Heart left ventricle (tissue), 16 donors: ENCODE data around the gene MEF2B. TPM values are rescaled to one million over a fixed set of nuclear protein-coding genes. Genes with fewer than 3 reads are reported as not detected.

Experiments used
- ATAC-seq, 4 donors: fragments of 200-7000 bp; cut with Tn5 transposase; one replicate each; pipeline ENCODE4 v1.9.1; 2020 to 2022; ENCODE audit warnings: moderate library complexity in 4 of 4, mild to moderate bottlenecking in 3 of 4, moderate number of reproducible peaks in 1 of 4
- DNase-seq, 5 donors: peaks; one replicate each; pipeline ENCODE4 v3.0.0-alpha.2; 2020
- H3K27ac ChIP-seq, 12 donors: fragments of 200-600 bp; sonication (generic) in 4 of 12; one replicate each; pipeline versions ENCODE4 v1.5.0 to v1.8.0; 2016 to 2022; ENCODE audit warnings: mild to moderate bottlenecking in 2 of 12
- H3K27me3 ChIP-seq, 9 donors: fragments of 200-600 bp; sonication (generic) in 2 of 9; one replicate each; pipeline versions ENCODE4 v1.5.1 to v1.8.0; 2016 to 2022; ENCODE audit warnings: mild to moderate bottlenecking in 3 of 9
- H3K36me3 ChIP-seq, 9 donors: fragments of 200-600 bp; sonication (generic) in 2 of 9; one replicate each; pipeline versions ENCODE4 v1.5.0 to v1.8.0; 2018 to 2022; ENCODE audit warnings: mild to moderate bottlenecking in 2 of 9
- H3K4me1 ChIP-seq, 12 donors: fragments of 200-600 bp; sonication (generic) in 4 of 12; one replicate each; pipeline versions ENCODE4 v1.5.0 to v1.8.0; 2016 to 2022; ENCODE audit warnings: mild to moderate bottlenecking in 3 of 12
- H3K4me3 ChIP-seq, 12 donors: fragments of 200-600 bp; sonication (generic) in 4 of 12; one replicate each; pipeline versions ENCODE4 v1.5.0 to v1.8.0; 2017 to 2022; ENCODE audit warnings: mild to moderate bottlenecking in 9 of 12, moderate library complexity in 4 of 12
- H3K9me3 ChIP-seq, 12 donors: fragments of 200-600 bp; sonication (generic) in 4 of 12; one replicate each; pipeline versions ENCODE4 v1.5.0 to v1.8.0; 2016 to 2022; ENCODE audit warnings: mild to moderate bottlenecking in 1 of 12
- CTCF ChIP-seq, 12 donors: fragments of 200-600 bp; sonication (generic) in 4 of 12; IDR thresholded peaks; one replicate each; pipeline versions ENCODE4 v1.5.0 to v1.8.0; 2018 to 2022; ENCODE audit warnings: antibody characterized with exemption in 12 of 12, mild to moderate bottlenecking in 5 of 12
- POLR2A ChIP-seq, 2 donors: fragments of 450-650 bp; IDR thresholded peaks; one replicate each; pipeline ENCODE4 v1.6.1; 2017; ENCODE audit warnings: antibody characterized with exemption in 2 of 2, mild to moderate bottlenecking in 2 of 2, moderate library complexity in 2 of 2
- WGBS, 4 donors: extraction: QIAGEN DNeasy Blood & Tissue Kit in 2 of 4; methylation state at CpG; one replicate each; pipeline versions ENCODE4 v1.1.5 to v1.1.7; 2013 to 2018; 5-methylcytosine and 5-hydroxymethylcytosine counted together
- intact Hi-C, 10 donors: fragments of 100-400 bp; cut with DNase I; formaldehyde crosslinking; loops; one replicate each; pipeline versions ENCODE4 v1.11.1 to v1.14.2; 2022
- polyA plus RNA-seq, 2 donors: library from polyadenylated mRNA; stranded (reverse); fragments of 200-250 nt; gene quantifications; one replicate each; pipeline ENCODE4 v1.2.3, GENCODE V29; 2013
- total RNA-seq, 9 donors: library from RNA; depleted of rRNA in 2 of 9; stranded (reverse); fragments of >200 nt in 2 of 9; fragmentation: NEBNext Ultra II Directional in 3 of 9; extraction: Animal tissue kit (Norgen Biotek cat#: 25700) in 3 of 9; gene quantifications; one replicate each; pipeline versions ENCODE4 v1.1.0 to v1.2.4, GENCODE V29; 2016 to 2023
- donor health status: ischemic (EF 13 %, LVEDD 7.1; RV severe dilation, severe dysfunction).
- donor health status: healthy with polysubstance abuse.
- donor health status: DM: no; HTN: yes; CAD: no.
- donor health status: DM: no; HTN: no; CAD: no.
- donor health status: ischemic (EF 25% LVEDD 6.9; RV normal size, moderate dysfunction).
- donor health status: ischemic (EF 25% LVEDD 5.7; RV mildly dilated, moderate dysfunction).
- donor health status: healthy.
- donor health status: DM: yes; HTN: yes; CAD: no.
- donor health status: ischemic (EF 35%, LVEDD 5.7; RV mildly dilated, moderate dysfunction).
- donor health status: nonischemic (EF 11% LVEDD 7.7; RV severe dilation, severe dysfunction).
- donor health status: DM: yes; HTN: yes; CAD: no.
- donor health status: PGD.
- donor health status: ischemic (EF 29% LVEDD 5.4; RV normal size, mild dysfunction).
- donor health status: nonischemic (EF 23%, LVEDD 6.1; RV moderate dilation, normal function).

MEF2B gene
- total and polyA plus RNA-seq, 11 donors = 0.23 to 0.92 (median 0.41) TPM; not detected in 1

DNA sequence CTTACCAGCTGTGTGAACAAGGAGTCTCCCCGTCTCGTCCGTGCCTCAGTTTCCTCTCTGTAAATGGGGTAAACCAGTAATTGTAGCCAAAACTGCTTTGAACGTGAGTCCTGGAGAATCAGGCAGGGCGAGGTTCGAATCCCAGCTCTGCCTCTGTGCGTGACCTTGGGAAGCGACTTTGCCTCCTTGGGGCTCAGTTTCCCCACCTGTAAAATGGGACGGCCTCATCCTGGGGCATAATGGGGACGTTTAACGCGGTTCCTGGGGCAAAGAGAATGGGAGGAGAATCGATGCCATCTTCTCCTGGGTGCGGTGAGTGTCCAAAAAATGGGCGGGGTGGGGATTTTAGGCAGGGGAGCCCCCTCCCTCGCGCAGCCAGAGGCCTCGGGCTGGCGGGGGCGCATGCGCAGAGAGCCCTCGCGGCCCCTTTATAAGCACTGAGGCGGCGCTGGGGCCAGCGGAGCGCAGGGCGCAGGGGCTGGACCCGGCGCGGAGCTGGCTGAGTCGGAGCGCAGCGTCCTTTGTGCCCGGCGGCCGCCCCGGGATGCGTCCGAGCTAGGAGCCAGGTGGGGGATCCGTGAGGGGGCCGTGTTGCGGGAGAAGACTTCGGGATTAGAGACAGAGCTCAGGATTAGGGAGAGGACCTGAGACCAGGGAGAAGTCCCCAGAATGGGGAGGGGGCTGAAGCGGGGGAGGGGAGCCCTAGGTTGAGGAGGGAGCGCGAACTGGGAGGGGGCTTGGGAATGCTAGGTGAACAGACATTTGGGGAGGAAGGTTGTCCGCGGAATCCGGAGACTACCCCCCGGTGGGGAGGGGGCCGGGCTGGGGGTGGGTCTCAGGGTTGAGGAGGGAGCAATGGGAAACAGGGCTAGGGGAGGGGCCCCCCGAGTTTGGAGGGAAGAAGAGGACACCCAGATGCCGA lies 41.7 kb upstream of the MEF2B start, which contains the start of gene NCAN:
NCAN (plus strand) TSS at position 460 of the 922 bp plus-strand sequence. CDS start 4,996 bp downstream, outside the sequence.
- WGBS, 4 donors = 6 to 12% (median 8%) methylated on average over 47 to 54 of the region's 54 CpGs
- Histone ChIP-seq H3K27me3 (peaks cover 11 to 81% (median 38%) of the 10 kb centered on the region in 9 donors), H3K9me3 (no peaks in the 10 kb centered on the region), H3K36me3 (no peaks in the 10 kb centered on the region), H3K27ac (no peak within 1 kb of the TSS), H3K4me1 (no peaks in the 10 kb centered on the region), H3K4me3 (no peak within 1 kb of the TSS)
- DNase-seq (no peak), ATAC-seq (no peak)
- TF ChIP-seq CTCF (IDR thresholded peaks at IDR 0.05) (no peak), POLR2A (IDR thresholded peaks at IDR 0.05) (no peak)
- intact Hi-C loops = no loop called here

GRCh38 chr19:19209372-19209771 lies 39.3 kb upstream of the MEF2B start:
- Histone ChIP-seq H3K4me1 (no peaks in the 10 kb centered on the region), H3K27me3 (peaks cover 10 to 63% (median 31%) of the 10 kb centered on the region in 9 donors), H3K36me3 (no peaks in the 10 kb centered on the region), H3K4me3 (no peak overlapping the region), H3K27ac (no peak overlapping the region), H3K9me3 (no peaks in the 10 kb centered on the region)
- DNase-seq (no peak), ATAC-seq (no peak)
- intact Hi-C loops = loop anchor here in 1 of 10 donors (10.0 kb wide), 1 partner anchor 115 kb away; the partner anchor contains the start of genes MAU2 and SUGP1
- 53 to 65% (median 61%) methylated on average over 8 to 9 of the region's 9 CpGs for WGBS, 4 donors
- TF ChIP-seq POLR2A (IDR thresholded peaks at IDR 0.05) (no peak), CTCF (IDR thresholded peaks at IDR 0.05) (no peak)

DNA sequence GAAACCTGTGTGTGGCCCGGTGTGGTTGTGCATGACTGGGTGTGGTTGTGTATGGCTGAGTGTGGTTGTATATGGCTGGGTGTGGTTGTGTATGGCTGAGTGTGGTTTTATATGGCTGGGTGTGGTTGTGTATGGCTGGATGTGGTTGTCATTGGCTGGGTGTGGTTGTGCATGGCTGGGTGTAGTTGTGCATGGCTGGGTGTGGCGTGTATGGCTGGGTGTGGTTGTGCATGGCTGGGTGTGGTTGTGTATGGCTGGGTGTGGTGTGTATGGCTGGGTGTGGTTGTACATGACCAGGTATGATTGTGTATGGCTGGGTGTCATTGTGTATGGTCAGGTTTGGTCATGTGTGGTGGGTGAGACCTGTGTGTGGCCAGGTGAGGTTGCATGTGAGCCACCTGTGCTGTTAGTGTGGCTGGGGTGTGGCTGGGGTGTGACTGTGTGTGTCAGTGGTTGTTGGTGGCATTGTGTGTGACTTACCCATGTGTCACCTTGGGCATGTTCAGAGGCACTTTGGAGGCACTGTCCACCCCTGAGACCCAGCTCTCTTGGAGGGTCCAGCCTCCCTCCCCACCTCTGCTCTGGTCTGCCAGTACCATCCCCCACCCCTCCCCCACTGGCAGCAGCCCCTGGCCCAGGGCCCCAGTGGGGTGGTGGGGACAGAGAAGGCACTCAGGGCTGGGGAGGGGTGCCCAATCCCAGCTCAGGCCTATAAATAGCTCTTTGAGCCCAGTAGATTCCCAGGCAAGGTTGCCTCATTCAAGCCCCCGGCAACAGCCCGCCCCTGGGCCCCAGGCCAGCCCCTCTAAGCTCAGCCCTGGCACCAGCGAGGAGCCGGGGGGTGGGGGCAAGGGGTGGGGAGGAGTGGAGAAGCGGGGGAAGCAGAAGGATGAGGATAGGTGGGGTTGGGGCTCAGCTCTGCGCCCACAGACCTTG lies 37.8 kb upstream of the MEF2B start:
- no peaks in the 10 kb centered on the region for H3K9me3 ChIP-seq
- no peaks in the 10 kb centered on the region for H3K36me3 ChIP-seq
- 46 to 54% (median 50%) methylated on average over 8 of the region's 8 CpGs for WGBS, 4 donors
- ATAC-seq (no peak), DNase-seq (no peak)
- peaks cover 9 to 51% (median 28%) of the 10 kb centered on the region in 9 donors for H3K27me3 ChIP-seq
- no peak overlapping the region for H3K27ac ChIP-seq
- TF ChIP-seq POLR2A (IDR thresholded peaks at IDR 0.05) (no peak), CTCF (IDR thresholded peaks at IDR 0.05) (no peak)
- peaks cover 0 to 4% (median under 1%) of the 10 kb centered on the region in 12 donors for H3K4me1 ChIP-seq
- H3K4me3 ChIP-seq = no peak overlapping the region
- intact Hi-C loops = loop anchor here in 1 of 10 donors (10.0 kb wide), 1 partner anchor 117 kb away; the partner anchor contains the start of genes MAU2 and SUGP1
